Uterus (tissue), 2 donors: ENCODE data around the gene WDR7.

Experiments
- POLR2A ChIP-seq, 2 donors: fragments of 450-650 bp; IDR thresholded peaks; one replicate each; pipeline ENCODE4 v1.6.1; 2016; ENCODE audit warnings: antibody characterized with exemption in 2 of 2, mild to moderate bottlenecking in 1 of 2, moderate library complexity in 1 of 2
- TF ChIP-seq, protein P1 (sequence below), 4 experiments: fragments of 200-600 bp in 2 of 4; fragments of 450-650 bp in 2 of 4; sonication (generic) in 2 of 4; IDR thresholded peaks; one replicate each; pipeline ENCODE4 v1.5.1; 2016 to 2019; ENCODE audit warnings: antibody characterized with exemption in 4 of 4, mild to moderate bottlenecking in 2 of 4, moderate library complexity in 1 of 4

- TF ChIP-seq, protein P1, sequence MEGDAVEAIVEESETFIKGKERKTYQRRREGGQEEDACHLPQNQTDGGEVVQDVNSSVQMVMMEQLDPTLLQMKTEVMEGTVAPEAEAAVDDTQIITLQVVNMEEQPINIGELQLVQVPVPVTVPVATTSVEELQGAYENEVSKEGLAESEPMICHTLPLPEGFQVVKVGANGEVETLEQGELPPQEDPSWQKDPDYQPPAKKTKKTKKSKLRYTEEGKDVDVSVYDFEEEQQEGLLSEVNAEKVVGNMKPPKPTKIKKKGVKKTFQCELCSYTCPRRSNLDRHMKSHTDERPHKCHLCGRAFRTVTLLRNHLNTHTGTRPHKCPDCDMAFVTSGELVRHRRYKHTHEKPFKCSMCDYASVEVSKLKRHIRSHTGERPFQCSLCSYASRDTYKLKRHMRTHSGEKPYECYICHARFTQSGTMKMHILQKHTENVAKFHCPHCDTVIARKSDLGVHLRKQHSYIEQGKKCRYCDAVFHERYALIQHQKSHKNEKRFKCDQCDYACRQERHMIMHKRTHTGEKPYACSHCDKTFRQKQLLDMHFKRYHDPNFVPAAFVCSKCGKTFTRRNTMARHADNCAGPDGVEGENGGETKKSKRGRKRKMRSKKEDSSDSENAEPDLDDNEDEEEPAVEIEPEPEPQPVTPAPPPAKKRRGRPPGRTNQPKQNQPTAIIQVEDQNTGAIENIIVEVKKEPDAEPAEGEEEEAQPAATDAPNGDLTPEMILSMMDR (IDR thresholded peaks at IDR 0.05): no peak
- no peak for TF ChIP-seq POLR2A (IDR thresholded peaks at IDR 0.05)
Measured at GRCh38 chr18:56691530-56691929, 40.4 kb downstream of the WDR7 start.
